IPS-20b (cell line): Measurements from ENCODE around the gene HSD17B1.
A peak's percentile ranks its signal among the peaks of the same experiment; 100 is the strongest.

Source experiments
- H3K27ac ChIP-seq: one replicate; pipeline ENCODE4 v1.5.1; 2013; ENCODE audit warnings: low read length
- H3K27me3 ChIP-seq: 2 replicates; pipeline ENCODE4 v1.6.1; 2013; ENCODE audit warnings: mild to moderate bottlenecking, low read length, inconsistent platforms; ENCODE audit not compliant: insufficient read depth
- H3K36me3 ChIP-seq: 2 replicates; pipeline ENCODE4 v1.6.1; 2013; ENCODE audit warnings: low read depth, mild to moderate bottlenecking, inconsistent platforms, low read length, moderate library complexity; ENCODE audit not compliant: insufficient read depth
- H3K4me1 ChIP-seq: 2 replicates; pipeline ENCODE4 v1.6.1; 2013; ENCODE audit warnings: mild to moderate bottlenecking, control low read depth, inconsistent platforms, low read length, moderate library complexity; ENCODE audit not compliant: insufficient read depth
- H3K4me3 ChIP-seq: 2 replicates; pipeline ENCODE4 v1.5.1; 2013; ENCODE audit warnings: mild to moderate bottlenecking, low read length, inconsistent platforms
- H3K9ac ChIP-seq: 2 replicates; pipeline ENCODE4 v1.6.1; 2013; ENCODE audit warnings: low read depth, mild to moderate bottlenecking, inconsistent platforms, low read length, moderate library complexity
- H3K9me3 ChIP-seq: 2 replicates; pipeline ENCODE4 v1.6.1; 2013; ENCODE audit warnings: mild to moderate bottlenecking, low read depth, low read length, inconsistent platforms; ENCODE audit not compliant: insufficient read depth

HSD17B1 gene

DNA sequence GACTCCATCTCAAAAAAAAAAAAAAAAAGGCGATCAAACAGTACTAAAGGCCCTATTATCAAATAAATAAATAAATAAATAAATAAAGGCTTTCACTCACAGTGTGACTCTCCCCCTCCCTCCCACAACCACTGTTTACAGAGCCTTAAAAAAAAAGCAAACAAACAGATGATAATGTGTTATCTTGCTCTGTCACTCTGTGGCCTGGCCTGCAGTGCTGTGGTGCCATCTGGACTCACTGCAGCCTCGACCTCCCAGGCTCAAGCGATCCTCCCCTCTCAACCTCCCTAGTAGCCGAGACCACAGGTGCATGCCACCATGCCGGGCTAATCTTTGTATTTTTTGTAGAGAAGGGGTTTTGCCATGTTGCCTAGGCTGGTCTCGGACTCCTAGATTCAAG is 24.8 kb upstream of the HSD17B1 start:
- no peaks in the 10 kb centered on the region for H3K4me1 ChIP-seq
- no peak overlapping the region for H3K9ac ChIP-seq
- H3K27ac ChIP-seq = no peak overlapping the region
- H3K4me3 ChIP-seq = no peak overlapping the region
- H3K36me3 ChIP-seq = no peaks in the 10 kb centered on the region
- H3K27me3 ChIP-seq = peaks cover 12% of the 10 kb centered on the region; the same call in 1 of the 2 replicates
- no peaks in the 10 kb centered on the region for H3K9me3 ChIP-seq

DNA sequence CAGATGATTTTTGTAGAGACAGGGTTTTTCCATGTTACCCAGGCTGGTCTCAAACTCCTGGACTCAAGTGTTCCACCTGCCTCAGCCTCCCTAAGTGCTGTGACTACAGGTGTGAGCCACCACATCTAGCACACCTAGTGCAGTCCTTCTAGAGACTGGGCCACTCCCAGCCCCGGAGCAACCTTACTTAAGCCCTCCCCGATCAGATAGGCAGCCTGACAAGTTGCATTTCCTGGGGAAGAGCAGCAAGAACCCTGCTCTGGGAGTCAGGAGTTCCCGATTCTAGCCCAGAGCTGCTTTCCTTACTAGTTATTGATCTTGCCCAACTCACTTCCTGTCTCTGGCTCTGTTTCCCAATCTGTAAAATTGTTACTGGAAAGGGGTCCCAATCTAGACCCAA is 23.7 kb upstream of the HSD17B1 start:
- H3K27ac ChIP-seq = no peak overlapping the region
- H3K27me3 ChIP-seq = peaks cover 12% of the 10 kb centered on the region; the same call in 1 of the 2 replicates
- H3K9me3 ChIP-seq = no peaks in the 10 kb centered on the region
- H3K36me3 ChIP-seq = no peaks in the 10 kb centered on the region
- H3K4me3 ChIP-seq = no peak overlapping the region
- H3K9ac ChIP-seq = no peak overlapping the region
- no peaks in the 10 kb centered on the region for H3K4me1 ChIP-seq

DNA sequence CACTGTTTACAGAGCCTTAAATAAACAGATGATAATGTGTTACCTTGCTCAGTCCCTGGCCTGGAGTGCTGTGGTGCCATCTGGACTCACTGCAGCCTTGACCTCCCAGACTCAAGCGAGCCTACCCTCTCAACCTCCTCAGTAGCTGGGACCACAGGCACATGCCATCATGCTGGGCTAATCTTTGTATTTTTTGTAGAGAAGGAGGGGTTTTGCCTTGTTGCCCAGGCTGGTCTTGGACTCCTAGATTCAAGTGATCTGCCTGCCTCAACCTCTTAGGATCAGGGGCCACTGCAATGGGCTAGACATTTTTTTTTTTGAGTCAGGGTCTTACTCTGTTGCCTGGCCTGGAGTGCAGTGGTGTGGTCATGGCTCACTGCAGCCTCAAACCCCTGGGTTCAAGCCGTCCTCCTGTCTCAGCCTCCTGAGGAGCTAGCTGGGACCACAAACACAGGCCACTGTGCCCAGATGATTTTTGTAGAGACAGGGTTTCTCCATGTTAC is 21.7 kb upstream of the HSD17B1 start:
- H3K4me3 ChIP-seq = no peak overlapping the region
- no peak overlapping the region for H3K9ac ChIP-seq
- H3K4me1 ChIP-seq = peaks cover 3% of the 10 kb centered on the region; the same call in 1 of the 2 replicates
- H3K27me3 ChIP-seq = peaks cover 12% of the 10 kb centered on the region; the same call in 1 of the 2 replicates
- no peaks in the 10 kb centered on the region for H3K36me3 ChIP-seq
- H3K9me3 ChIP-seq = no peaks in the 10 kb centered on the region
- no peak overlapping the region for H3K27ac ChIP-seq

DNA sequence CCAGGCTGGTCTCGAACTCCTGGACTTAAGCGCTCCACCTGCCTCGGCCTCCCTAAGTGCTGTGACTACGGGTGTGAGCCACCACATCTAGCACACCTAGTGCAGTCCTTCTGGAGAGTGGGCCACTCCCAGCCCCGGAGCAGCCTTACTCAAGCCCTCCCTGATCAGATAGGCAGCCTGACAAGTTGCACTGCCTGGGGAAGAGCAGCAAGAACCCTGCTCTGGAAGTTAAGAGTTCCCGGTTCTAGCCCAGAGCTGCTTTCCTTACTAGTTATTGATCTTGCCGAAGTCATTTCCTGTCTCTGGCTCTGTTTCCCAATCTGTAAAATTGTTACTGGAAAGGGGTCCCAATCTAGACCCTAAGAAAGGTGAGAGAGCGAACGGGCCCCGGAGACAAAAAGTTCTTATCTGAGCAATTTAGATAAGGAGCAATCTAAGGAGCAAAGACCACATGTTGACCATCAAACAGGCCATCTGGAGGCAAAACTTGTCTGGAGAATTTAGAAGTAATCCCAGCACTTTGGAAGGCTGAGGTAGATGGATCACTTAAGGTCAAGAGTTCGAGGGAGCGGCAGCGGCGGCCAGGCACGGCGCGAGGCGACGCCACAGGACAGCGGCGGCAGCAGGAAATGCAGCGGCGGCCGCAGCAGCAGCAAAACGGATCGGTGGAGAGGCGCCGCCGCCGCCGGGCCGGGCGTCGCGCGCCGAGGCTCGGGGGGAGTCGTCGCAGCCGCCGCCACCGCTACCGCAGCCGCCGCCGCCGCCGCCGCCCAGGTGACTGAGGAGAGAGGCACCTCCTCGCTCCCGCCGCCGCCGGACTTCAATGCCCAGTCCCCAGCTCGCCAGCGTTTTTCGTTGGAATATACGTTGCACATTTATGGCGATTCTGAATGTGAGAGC is 21.0 kb upstream of the HSD17B1 start:
- Histone ChIP-seq H3K4me1 (peaks cover 3% of the 10 kb centered on the region; the same call in 1 of the 2 replicates), H3K9me3 (no peaks in the 10 kb centered on the region), H3K36me3 (no peaks in the 10 kb centered on the region), H3K27ac (no peak overlapping the region), H3K4me3 (peak overlapping the region; percentile 60; the same call in 1 of the 2 replicates), H3K9ac (no peak overlapping the region), H3K27me3 (peaks cover 12% of the 10 kb centered on the region; the same call in 1 of the 2 replicates)

DNA sequence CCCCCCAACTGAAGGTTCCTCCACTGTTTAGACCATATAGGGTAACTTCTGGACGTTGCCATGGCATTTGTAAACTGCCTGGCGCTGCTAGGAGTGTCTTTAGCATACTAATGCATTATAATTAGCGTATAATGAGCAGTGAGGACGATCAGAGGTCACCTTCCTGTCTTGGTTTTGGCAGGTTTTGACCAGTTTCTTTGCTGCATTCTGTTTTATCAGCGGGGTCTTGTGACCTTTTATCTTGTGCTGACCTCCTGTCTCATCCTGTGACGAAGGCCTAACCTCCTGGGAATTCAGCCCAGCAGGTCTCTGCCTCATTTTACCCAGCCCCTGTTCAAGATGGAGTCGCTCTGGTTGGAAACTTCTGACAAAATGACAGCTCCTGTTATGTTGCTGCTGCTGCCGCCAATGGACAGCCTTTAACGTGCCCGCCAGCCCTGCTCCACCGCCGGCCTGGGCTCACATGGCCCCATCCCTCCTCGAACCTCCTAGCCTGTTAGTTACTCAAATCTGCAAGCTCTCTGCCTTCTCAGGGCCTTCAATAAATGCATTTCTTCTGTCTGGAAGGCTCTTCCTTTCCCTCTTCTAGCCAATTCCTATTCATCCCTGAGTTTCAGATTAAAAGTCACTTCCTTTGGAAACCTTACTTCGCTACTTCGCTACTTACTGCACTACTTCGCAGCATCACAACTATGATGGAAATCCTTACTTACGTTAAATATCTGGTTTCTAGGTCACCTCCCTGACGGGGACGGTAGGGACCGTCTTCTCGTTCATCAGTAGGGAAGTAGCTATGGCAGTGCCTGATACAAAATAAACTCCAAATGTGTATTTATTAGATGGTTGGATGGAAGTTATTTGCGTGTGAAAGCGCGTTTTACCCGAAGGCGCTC is 17.3 kb upstream of the HSD17B1 start:
- peaks cover 12% of the 10 kb centered on the region; the same call in 1 of the 2 replicates for H3K36me3 ChIP-seq
- H3K9ac ChIP-seq = peak overlapping the region; percentile 56; the same call in 1 of the 2 replicates
- peak overlapping the region; percentile 10 for H3K27ac ChIP-seq
- H3K4me1 ChIP-seq = peaks cover 7% of the 10 kb centered on the region; the same call in 1 of the 2 replicates
- H3K4me3 ChIP-seq = peak overlapping the region; percentile 89
- H3K9me3 ChIP-seq = no peaks in the 10 kb centered on the region
- peaks cover 12% of the 10 kb centered on the region; the same call in 1 of the 2 replicates for H3K27me3 ChIP-seq

DNA sequence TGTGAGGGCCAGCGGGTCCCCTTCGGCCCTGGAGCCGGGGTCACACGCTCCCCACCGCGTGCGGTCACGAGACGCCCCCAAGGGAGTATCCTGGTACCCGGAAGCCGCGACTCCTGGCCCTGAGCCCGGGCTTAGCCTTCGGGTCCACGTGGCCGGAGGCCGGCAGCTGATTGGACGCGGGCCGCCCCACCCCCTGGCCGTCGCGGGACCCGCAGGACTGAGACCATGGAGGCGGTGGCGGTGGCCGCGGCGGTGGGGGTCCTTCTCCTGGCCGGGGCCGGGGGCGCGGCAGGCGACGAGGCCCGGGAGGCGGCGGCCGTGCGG is 16.7 kb upstream of the HSD17B1 start, which contains the start of gene NAGLU:
Gene NAGLU (plus strand): TSS at position 194 of the 324 bp plus-strand sequence. CDS start 32 bp downstream, at position 226.
- Histone ChIP-seq H3K9me3 (no peaks in the 10 kb centered on the region), H3K27me3 (peaks cover 8% of the 10 kb centered on the region; the same call in 1 of the 2 replicates), H3K36me3 (peaks cover 15% of the 10 kb centered on the region; the same call in 1 of the 2 replicates), H3K4me1 (peaks cover 7% of the 10 kb centered on the region; the same call in 1 of the 2 replicates), H3K27ac (peak within 1 kb of the TSS; percentile 10), H3K4me3 (peak within 1 kb of the TSS; percentile 89), H3K9ac (peak within 1 kb of the TSS; percentile 80; the same call in 1 of the 2 replicates)

DNA sequence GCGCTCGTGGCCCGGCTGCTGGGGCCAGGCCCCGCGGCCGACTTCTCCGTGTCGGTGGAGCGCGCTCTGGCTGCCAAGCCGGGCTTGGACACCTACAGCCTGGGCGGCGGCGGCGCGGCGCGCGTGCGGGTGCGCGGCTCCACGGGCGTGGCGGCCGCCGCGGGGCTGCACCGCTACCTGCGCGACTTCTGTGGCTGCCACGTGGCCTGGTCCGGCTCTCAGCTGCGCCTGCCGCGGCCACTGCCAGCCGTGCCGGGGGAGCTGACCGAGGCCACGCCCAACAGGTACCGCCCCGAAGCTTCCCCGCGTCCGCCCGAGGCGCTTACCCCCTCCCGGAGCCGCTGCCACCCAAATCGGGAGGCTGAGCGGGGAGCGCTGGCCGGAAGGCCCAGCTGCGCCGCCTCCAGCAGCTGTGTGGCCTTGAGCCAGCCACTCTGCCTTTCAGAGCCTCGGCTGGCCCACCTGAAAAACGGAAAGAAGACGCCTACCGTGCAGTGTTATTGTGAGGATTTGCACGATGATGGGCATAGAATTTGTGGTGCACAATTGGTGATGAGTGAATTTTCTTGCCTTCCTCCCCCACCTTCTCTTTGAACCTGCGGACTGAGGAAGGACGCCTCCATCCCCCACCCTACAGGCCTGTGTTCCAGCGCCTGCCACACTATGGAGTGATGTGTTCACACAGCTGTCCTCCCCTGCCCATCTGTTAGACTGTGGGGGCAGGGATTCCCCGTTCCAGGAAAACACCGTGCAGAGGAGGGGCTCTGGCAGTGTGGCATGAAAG is 16.2 kb upstream of the HSD17B1 start:
- Histone ChIP-seq H3K36me3 (peaks cover 20% of the 10 kb centered on the region), H3K9ac (peak overlapping the region; percentile 80; the same call in 1 of the 2 replicates), H3K4me3 (peak overlapping the region; percentile 89), H3K4me1 (peaks cover 7% of the 10 kb centered on the region; the same call in 1 of the 2 replicates), H3K27ac (no peak overlapping the region), H3K9me3 (no peaks in the 10 kb centered on the region), H3K27me3 (peaks cover 3% of the 10 kb centered on the region; the same call in 1 of the 2 replicates)

DNA sequence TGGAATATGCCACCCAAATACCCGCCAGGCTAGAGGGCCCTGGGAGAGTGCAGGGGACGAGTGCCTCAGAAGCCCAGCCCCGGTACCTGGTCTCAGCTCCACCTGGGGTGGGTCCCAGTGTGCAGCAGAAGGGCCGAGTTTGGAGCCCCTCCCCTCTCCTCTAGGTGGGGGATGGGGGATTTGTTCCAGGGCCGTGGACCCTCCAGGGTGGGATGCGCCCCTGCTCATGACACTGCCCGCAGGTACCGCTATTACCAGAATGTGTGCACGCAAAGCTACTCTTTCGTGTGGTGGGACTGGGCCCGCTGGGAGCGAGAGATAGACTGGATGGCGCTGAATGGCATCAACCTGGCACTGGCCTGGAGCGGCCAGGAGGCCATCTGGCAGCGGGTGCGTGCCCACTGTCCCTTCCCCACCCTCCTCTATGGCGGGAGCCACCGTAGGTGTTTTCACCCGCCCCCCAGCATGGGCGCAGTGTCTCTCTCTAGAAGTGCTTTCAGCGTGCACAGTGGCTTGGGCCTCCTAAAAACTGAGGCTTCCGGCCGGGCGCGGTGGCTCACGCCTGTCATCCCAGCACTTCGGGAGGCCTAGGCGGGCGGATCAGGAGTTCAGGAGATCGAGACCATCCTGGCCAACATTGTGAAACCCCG is 15.4 kb upstream of the HSD17B1 start:
- no peaks in the 10 kb centered on the region for H3K9me3 ChIP-seq
- H3K9ac ChIP-seq = peak overlapping the region; percentile 80; the same call in 1 of the 2 replicates
- peaks cover 7% of the 10 kb centered on the region; the same call in 1 of the 2 replicates for H3K4me1 ChIP-seq
- no peak overlapping the region for H3K27ac ChIP-seq
- no peaks in the 10 kb centered on the region; the same call in 1 of the 2 replicates for H3K27me3 ChIP-seq
- peaks cover 22% of the 10 kb centered on the region for H3K36me3 ChIP-seq
- peak overlapping the region; percentile 89 for H3K4me3 ChIP-seq

DNA sequence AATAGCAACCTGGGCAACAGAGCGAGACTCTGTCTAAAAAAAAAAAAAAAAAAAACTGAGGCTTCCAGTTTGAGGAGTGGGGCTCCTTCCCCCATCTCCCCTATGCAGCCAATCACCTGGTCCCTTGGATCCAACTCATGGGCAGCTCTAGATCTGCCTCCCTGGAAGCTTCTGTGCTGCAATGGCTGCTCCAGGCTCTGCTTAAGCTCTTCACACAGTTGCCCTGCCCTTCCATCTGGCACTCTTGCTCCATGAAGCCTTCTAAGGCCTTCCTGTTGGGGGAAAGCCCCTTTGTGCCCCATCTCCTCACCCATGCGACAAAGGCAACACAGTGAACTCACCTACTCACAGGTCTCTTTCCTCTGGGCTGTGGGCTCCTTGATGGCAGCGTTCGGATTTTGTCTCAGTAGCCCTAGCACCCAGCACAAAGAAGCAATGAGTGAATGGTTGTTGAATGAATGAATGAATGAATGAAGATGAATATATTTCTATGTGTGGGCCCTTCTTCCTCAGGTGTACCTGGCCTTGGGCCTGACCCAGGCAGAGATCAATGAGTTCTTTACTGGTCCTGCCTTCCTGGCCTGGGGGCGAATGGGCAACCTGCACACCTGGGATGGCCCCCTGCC is 14.8 kb upstream of the HSD17B1 start:
- Histone ChIP-seq H3K27me3 (no peaks in the 10 kb centered on the region; the same call in 1 of the 2 replicates), H3K9me3 (no peaks in the 10 kb centered on the region), H3K4me1 (peaks cover 7% of the 10 kb centered on the region; the same call in 1 of the 2 replicates), H3K36me3 (peaks cover 29% of the 10 kb centered on the region), H3K9ac (no peak overlapping the region), H3K27ac (no peak overlapping the region), H3K4me3 (no peak overlapping the region)

DNA sequence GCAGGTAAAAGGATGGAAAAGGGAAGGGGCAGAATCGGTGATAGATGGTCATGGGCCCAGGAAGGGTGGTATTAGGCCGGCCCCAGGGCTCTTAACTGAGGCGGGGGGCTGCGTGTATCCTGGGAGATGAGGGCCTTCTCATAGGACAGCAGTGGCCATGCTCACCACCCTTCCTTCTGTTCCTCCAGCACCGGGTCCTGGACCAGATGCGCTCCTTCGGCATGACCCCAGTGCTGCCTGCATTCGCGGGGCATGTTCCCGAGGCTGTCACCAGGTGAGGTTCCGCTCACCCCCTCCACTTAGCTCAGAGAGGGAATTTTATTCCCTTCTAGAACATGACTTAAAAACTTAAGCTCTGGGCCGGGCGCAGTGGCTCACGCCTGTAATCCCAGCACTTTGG is 14.2 kb upstream of the HSD17B1 start:
- H3K4me1 ChIP-seq = peaks cover 7% of the 10 kb centered on the region; the same call in 1 of the 2 replicates
- no peaks in the 10 kb centered on the region; the same call in 1 of the 2 replicates for H3K27me3 ChIP-seq
- no peak overlapping the region for H3K4me3 ChIP-seq
- H3K36me3 ChIP-seq = peaks cover 34% of the 10 kb centered on the region
- H3K9me3 ChIP-seq = no peaks in the 10 kb centered on the region
- H3K27ac ChIP-seq = no peak overlapping the region
- H3K9ac ChIP-seq = no peak overlapping the region
